GM12878 (cell line): ENCODE results near the gene NFAM1.

ENCODE experiments used
- CTCF ChIP-seq, 3 experiments: IDR thresholded peaks in 2 of 3; conservative IDR thresholded peaks in 1 of 3; 2 replicates each; pipeline ENCODE4 v1.5.1; 2011; ENCODE audit warnings: low read depth in 3 of 3, low read length in 3 of 3, mild to moderate bottlenecking in 3 of 3, control low read depth in 2 of 3, moderate library complexity in 2 of 3, inconsistent platforms in 1 of 3, mixed read lengths in 1 of 3; ENCODE audit not compliant: control insufficient read depth in 2 of 3, insufficient read depth in 1 of 3; ENCODE audit errors: extremely low read depth in 1 of 3
- FOXM1 ChIP-seq: IDR thresholded peaks from 2 replicates; pipeline ENCODE4 v1.6.1; 2012; ENCODE audit warnings: low read depth, mild to moderate bottlenecking, inconsistent platforms, low read length, moderate library complexity
- GABPA ChIP-seq: IDR thresholded peaks from 2 replicates; pipeline ENCODE4 v1.6.1; 2014; ENCODE audit warnings: antibody characterized with exemption, low read depth, mild to moderate bottlenecking, inconsistent platforms
- HCFC1 ChIP-seq: fragments of 150-350 bp; IDR thresholded peaks from 2 replicates; pipeline ENCODE4 v1.6.1; 2014; ENCODE audit warnings: low read length
- HSF1 ChIP-seq: fragments of 150-350 bp; IDR thresholded peaks from 2 replicates; pipeline ENCODE4 v1.6.1; 2014; ENCODE audit warnings: mild to moderate bottlenecking, low read depth, low read length
- NFXL1 ChIP-seq: fragments of 450-650 bp; IDR thresholded peaks from 2 replicates; pipeline ENCODE4 v1.6.1; 2017; ENCODE audit warnings: antibody characterized with exemption, mild to moderate bottlenecking, borderline replicate concordance
- POLR2A ChIP-seq: IDR thresholded peaks from 2 replicates; pipeline ENCODE4 v1.6.1; 2011; ENCODE audit warnings: low read depth, mild to moderate bottlenecking, low read length
- RAD21 ChIP-seq: IDR thresholded peaks from 2 replicates; pipeline ENCODE4 v1.6.1; 2011; ENCODE audit warnings: mild to moderate bottlenecking, low read depth, low read length, moderate library complexity; ENCODE audit not compliant: insufficient read depth
- TAF1 ChIP-seq: IDR thresholded peaks from 2 replicates; pipeline ENCODE4 v1.6.1; 2011; ENCODE audit warnings: mild to moderate bottlenecking, low read depth, low read length, borderline replicate concordance

GRCh38 chr22:42462016-42462415 lies 29.8 kb upstream of the NFAM1 start:
- no peak for TF ChIP-seq HCFC1
- no peak for TF ChIP-seq RAD21
- TF ChIP-seq TAF1 = no peak
- TF ChIP-seq POLR2A = no peak
- TF ChIP-seq NFXL1 = no peak
- no peak for TF ChIP-seq HSF1
- no peak for TF ChIP-seq FOXM1
- TF ChIP-seq GABPA = no peak
- TF ChIP-seq CTCF (IDR thresholded peaks at IDR 0.05 in 2 of 3, conservative IDR thresholded peaks at IDR 0.05 in 1 of 3; ENCODE audit: control insufficient read depth in 2 of 3, extremely low read depth in 1 of 3, insufficient read depth in 1 of 3, low read depth in 3 of 3, low read length in 3 of 3) = no peak
